Endothelial cell of umbilical vein (primary cell): Measurements from ENCODE around the gene CAMK2B.

ENCODE experiments used
- CTCF ChIP-seq, 2 donors: IDR thresholded peaks; 1 replicate in 1 of 2; 2 replicates in 1 of 2; pipeline ENCODE4 v1.5.1; 2011; ENCODE audit warnings: low read length in 2 of 2, mild to moderate bottlenecking in 2 of 2, moderate library complexity in 2 of 2, control low read depth in 1 of 2, inconsistent platforms in 1 of 2, low read depth in 1 of 2; ENCODE audit not compliant: insufficient read depth in 1 of 2; ENCODE audit errors: extremely low read depth in 1 of 2
- EZH2 ChIP-seq: IDR thresholded peaks from 2 replicates; pipeline ENCODE4 v1.6.1; 2012; ENCODE audit warnings: borderline replicate concordance, low read depth, mild to moderate bottlenecking, moderate library complexity, low read length, inconsistent platforms; ENCODE audit not compliant: severe bottlenecking
- FOS ChIP-seq: IDR thresholded peaks from 2 replicates; pipeline ENCODE4 v1.6.1; 2011; ENCODE audit warnings: mild to moderate bottlenecking, low read length, moderate library complexity, borderline replicate concordance; ENCODE audit not compliant: insufficient read depth
- GATA2 ChIP-seq: IDR thresholded peaks from 2 replicates; pipeline ENCODE4 v1.7.0; 2011; ENCODE audit warnings: low read depth, mild to moderate bottlenecking, moderate library complexity, mixed read lengths, low read length; ENCODE audit not compliant: insufficient read length, insufficient read depth
- JUN ChIP-seq: IDR thresholded peaks from 2 replicates; pipeline ENCODE4 v1.6.1; 2011; ENCODE audit warnings: borderline replicate concordance, low read depth; ENCODE audit not compliant: insufficient read length, insufficient read depth
- MAX ChIP-seq: IDR thresholded peaks from 2 replicates; pipeline ENCODE4 v1.6.1; 2011; ENCODE audit not compliant: insufficient read depth, insufficient read length
- MYC ChIP-seq: IDR thresholded peaks from one replicate; pipeline ENCODE4 v1.6.1; 2011; ENCODE audit warnings: mild to moderate bottlenecking, low read depth, low read length
- POLR2A ChIP-seq: IDR thresholded peaks from 2 replicates; pipeline ENCODE4 v1.6.1; 2012; ENCODE audit warnings: low read depth, mild to moderate bottlenecking, control low read depth, low read length
- POLR2AphosphoS5 ChIP-seq: IDR thresholded peaks from 2 replicates; pipeline ENCODE4 v1.6.1; 2012; ENCODE audit warnings: low read depth, mild to moderate bottlenecking, control low read depth, low read length, moderate library complexity; ENCODE audit not compliant: insufficient read depth

- TF ChIP-seq CTCF (IDR thresholded peaks at IDR 0.05; ENCODE audit: extremely low read depth in 1 of 2, insufficient read depth in 1 of 2, low read depth in 1 of 2, low read length in 2 of 2) (no peak), POLR2AphosphoS5 (no peak), MAX (no peak), EZH2 (no peak), POLR2A (no peak), MYC (no peak), FOS (no peak), GATA2 (no peak), JUN (no peak)
Observed at GRCh38 chr7:44307905-44308595, 17.3 kb downstream of the CAMK2B start.
